HepG2 (cell line): ENCODE data around the gene CPSF6. TPM values are rescaled to one million over a fixed set of nuclear protein-coding genes. Genes with fewer than 3 reads are reported as not detected.

ENCODE experiments used
- EHMT2 ChIP-seq: fragments of 200-600 bp; sonication (generic); IDR thresholded peaks from 2 replicates; pipeline ENCODE4 v1.7.0; 2017; ENCODE audit warnings: antibody characterized with exemption, low read depth, low read length, borderline replicate concordance
- HMGA1 ChIP-seq: sonication (generic); formaldehyde crosslinking; conservative IDR thresholded peaks from 2 replicates; pipeline ENCODE4 v1.4.0; 2020; ENCODE audit warnings: missing genetic modification reagents
- HNF1A ChIP-seq, 2 experiments: sonication (generic) in 1 of 2; formaldehyde crosslinking in 1 of 2; IDR thresholded peaks; 2 replicates each; pipeline versions ENCODE4 v1.4.0 to v1.6.1; 2016 to 2020; ENCODE audit warnings: borderline replicate concordance in 1 of 2, low read depth in 1 of 2, mild to moderate bottlenecking in 1 of 2, missing genetic modification reagents in 1 of 2
- KAT2B ChIP-seq: fragments of 150-350 bp; IDR thresholded peaks from 2 replicates; pipeline ENCODE4 v1.6.1; 2014; ENCODE audit warnings: low read depth, low read length, borderline replicate concordance
- KLF11 ChIP-seq: IDR thresholded peaks from 2 replicates; pipeline ENCODE4 v1.6.1; 2016; ENCODE audit warnings: missing compliant biosample characterization
- NFIC ChIP-seq: IDR thresholded peaks from 2 replicates; pipeline ENCODE4 v1.6.1; 2012; ENCODE audit warnings: mild to moderate bottlenecking, low read length, inconsistent platforms
- PATZ1 ChIP-seq: sonication (generic); formaldehyde crosslinking; IDR thresholded peaks from 2 replicates; pipeline ENCODE4 v1.4.0; 2020; ENCODE audit warnings: missing genetic modification reagents
- SMAD1 ChIP-seq: sonication (generic); formaldehyde crosslinking; IDR thresholded peaks from 2 replicates; pipeline ENCODE4 v1.4.0; 2020; ENCODE audit warnings: missing genetic modification reagents, low read depth, mild to moderate bottlenecking, borderline replicate concordance
- SP4 ChIP-seq: sonication (generic); formaldehyde crosslinking; IDR thresholded peaks from 2 replicates; pipeline ENCODE4 v1.8.1; 2023; ENCODE audit warnings: mild to moderate bottlenecking, missing genetic modification reagents
- SRF ChIP-seq: IDR thresholded peaks from 2 replicates; pipeline ENCODE4 v1.6.1; 2011; ENCODE audit warnings: mild to moderate bottlenecking, low read depth, low read length, moderate library complexity
- STAG1 ChIP-seq: sonication (generic); formaldehyde crosslinking; IDR thresholded peaks from 2 replicates; pipeline ENCODE4 v1.4.0; 2020; ENCODE audit warnings: missing genetic modification reagents
- TEAD3 ChIP-seq: optimal IDR thresholded peaks from 2 replicates; pipeline ENCODE3; 2016; ENCODE audit warnings: borderline replicate concordance
- ZKSCAN1 ChIP-seq: fragments of 150-350 bp; IDR thresholded peaks from 2 replicates; pipeline ENCODE4 v1.6.1; 2014; ENCODE audit warnings: low read length
- ZNF362 ChIP-seq: sonication (generic); formaldehyde crosslinking; IDR thresholded peaks from 2 replicates; pipeline ENCODE4 v1.4.0; 2020; ENCODE audit warnings: missing genetic modification reagents, mild to moderate bottlenecking, borderline replicate concordance
- ZNF460 ChIP-seq: sonication (generic); formaldehyde crosslinking; IDR thresholded peaks from 2 replicates; pipeline ENCODE4 v1.5.1; 2020; ENCODE audit warnings: missing genetic modification reagents, mild to moderate bottlenecking, borderline replicate concordance
- ZNF501 ChIP-seq: sonication (generic); formaldehyde crosslinking; IDR thresholded peaks from 2 replicates; pipeline ENCODE4 v1.5.1; 2020; ENCODE audit warnings: mild to moderate bottlenecking, moderate library complexity, missing genetic modification reagents
- ZNF747 ChIP-seq: sonication (generic); formaldehyde crosslinking; IDR thresholded peaks from 2 replicates; pipeline ENCODE4 v1.8.1; 2023; ENCODE audit warnings: missing genetic modification reagents, mild to moderate bottlenecking, borderline replicate concordance
- polyA plus RNA-seq, 8 experiments: library from polyadenylated mRNA; depleted of rRNA in 3 of 8; stranded (reverse) in 7 of 8; unstranded in 1 of 8; fragments of >200 nt; fragmentation: Illumina TruSeq in 4 of 8; extraction: Trizol in 4 of 8; gene quantifications; 2 replicates each; pipeline versions ENCODE4 v1.2.1 to v1.2.3, GENCODE V29; 2011 to 2016; ENCODE audit warnings: low read depth in 4 of 8, missing spikeins in 1 of 8, mixed read lengths in 1 of 8; ENCODE audit not compliant: insufficient read depth in 1 of 8
- total RNA-seq, 5 experiments: library from RNA; depleted of rRNA; stranded (reverse); fragments of >200 nt; fragmentation: Illumina TruSeq; extraction: Trizol; gene quantifications; 2 replicates each; pipeline ENCODE4 v1.2.3, GENCODE V29; 2016; ENCODE audit warnings: low read depth in 1 of 5
- TF ChIP-seq, protein P1 (sequence below), 2 experiments: fragments of 450-650 bp in 1 of 2; sonication (generic) in 1 of 2; formaldehyde crosslinking; IDR thresholded peaks; 2 replicates each; pipeline versions ENCODE4 v1.5.0 to v1.8.0; 2020 to 2022; ENCODE audit warnings: mild to moderate bottlenecking in 1 of 2, missing genetic modification reagents in 1 of 2
- TF ChIP-seq, protein P2 (sequence below): sonication (generic); formaldehyde crosslinking; IDR thresholded peaks from 2 replicates; pipeline ENCODE4 v1.4.0; 2020; ENCODE audit warnings: mild to moderate bottlenecking, low read depth, missing genetic modification reagents

The CPSF6 gene
- total and polyA plus RNA-seq, 2 of the 13 experiments (the other 11 are each of a cell fraction or from before 2014, with no cell fraction given), result 41.8 to 71.0 TPM

DNA sequence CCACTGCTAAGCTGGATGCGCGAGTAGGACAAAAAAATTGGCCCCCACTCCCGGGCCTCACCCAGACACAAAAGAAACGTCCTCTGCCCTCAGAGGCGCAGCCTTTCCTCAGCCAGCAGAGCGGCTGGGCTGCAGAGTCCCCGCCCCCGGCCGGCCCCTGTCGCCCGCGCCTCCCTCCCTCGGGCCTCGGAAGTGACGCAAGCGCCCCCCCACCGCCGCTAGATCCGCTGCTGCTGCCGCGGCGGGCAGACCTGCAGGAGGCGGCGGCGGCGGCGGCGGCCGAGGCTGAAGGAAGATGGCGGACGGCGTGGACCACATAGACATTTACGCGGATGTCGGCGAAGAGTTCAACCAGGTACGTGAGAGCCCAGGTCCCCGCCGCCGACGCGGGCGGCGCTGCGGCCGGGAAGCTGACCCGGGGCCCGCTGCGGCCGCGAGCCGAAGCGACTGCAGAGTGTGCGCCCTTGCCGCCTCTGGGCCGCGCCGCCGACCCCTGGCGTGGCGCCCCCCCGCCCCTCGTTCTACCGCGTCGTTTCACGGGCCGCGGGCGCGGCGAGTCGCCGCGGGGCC, at the start of gene CPSF6 (continued):
- TF ChIP-seq ZNF362 (CRISPR knock-in tag) (no peak), SMAD1 (CRISPR knock-in tag) (no peak), NFIC (no peak), ZNF460 (CRISPR knock-in tag) (no peak), EHMT2 (no peak), KAT2B (no peak), HMGA1 (CRISPR knock-in tag) (no peak), ZNF747 (CRISPR knock-in tag) (0 out of 2 replicates have a peak, but pooled peaks have one; percentile 29), PATZ1 (CRISPR knock-in tag) (peak; percentile 91), STAG1 (no peak), SRF (no peak), ZNF501 (CRISPR knock-in tag) (peak; percentile 56; the same call in 1 of the 2 replicates), HNF1A (IDR thresholded peaks at IDR 0.05; ENCODE audit: low read depth) (no peak), HNF1A (CRISPR knock-in tag; IDR thresholded peaks at IDR 0.05; ENCODE audit: borderline replicate concordance) (0 out of 2 replicates have a peak, but pooled peaks have one; percentile 26), TEAD3 (no peak), ZKSCAN1 (no peak), KLF11 (0 out of 2 replicates have a peak, but pooled peaks have one; percentile 45), SP4 (CRISPR knock-in tag) (peak; percentile 79)
- TF ChIP-seq, protein P1, sequence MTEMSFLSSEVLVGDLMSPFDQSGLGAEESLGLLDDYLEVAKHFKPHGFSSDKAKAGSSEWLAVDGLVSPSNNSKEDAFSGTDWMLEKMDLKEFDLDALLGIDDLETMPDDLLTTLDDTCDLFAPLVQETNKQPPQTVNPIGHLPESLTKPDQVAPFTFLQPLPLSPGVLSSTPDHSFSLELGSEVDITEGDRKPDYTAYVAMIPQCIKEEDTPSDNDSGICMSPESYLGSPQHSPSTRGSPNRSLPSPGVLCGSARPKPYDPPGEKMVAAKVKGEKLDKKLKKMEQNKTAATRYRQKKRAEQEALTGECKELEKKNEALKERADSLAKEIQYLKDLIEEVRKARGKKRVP (CRISPR knock-in tag; IDR thresholded peaks at IDR 0.05), result peak in 1 of 2 experiments; percentile 85; a peak in 2 of 4 replicates
- TF ChIP-seq, protein P2, sequence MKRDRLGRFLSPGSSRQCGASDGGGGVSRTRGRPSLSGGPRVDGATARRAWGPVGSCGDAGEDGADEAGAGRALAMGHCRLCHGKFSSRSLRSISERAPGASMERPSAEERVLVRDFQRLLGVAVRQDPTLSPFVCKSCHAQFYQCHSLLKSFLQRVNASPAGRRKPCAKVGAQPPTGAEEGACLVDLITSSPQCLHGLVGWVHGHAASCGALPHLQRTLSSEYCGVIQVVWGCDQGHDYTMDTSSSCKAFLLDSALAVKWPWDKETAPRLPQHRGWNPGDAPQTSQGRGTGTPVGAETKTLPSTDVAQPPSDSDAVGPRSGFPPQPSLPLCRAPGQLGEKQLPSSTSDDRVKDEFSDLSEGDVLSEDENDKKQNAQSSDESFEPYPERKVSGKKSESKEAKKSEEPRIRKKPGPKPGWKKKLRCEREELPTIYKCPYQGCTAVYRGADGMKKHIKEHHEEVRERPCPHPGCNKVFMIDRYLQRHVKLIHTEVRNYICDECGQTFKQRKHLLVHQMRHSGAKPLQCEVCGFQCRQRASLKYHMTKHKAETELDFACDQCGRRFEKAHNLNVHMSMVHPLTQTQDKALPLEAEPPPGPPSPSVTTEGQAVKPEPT (CRISPR knock-in tag), result no peak
